ENCODE data around the gene R3HDML. TPM values are rescaled to one million over a fixed set of nuclear protein-coding genes. Genes with fewer than 3 reads are reported as not detected.

R3HDML gene
- total and polyA plus RNA-seq, 9 of the 15 experiments (the other 6 are each of a cell fraction or from before 2014, with no cell fraction given), result not detected

DNA sequence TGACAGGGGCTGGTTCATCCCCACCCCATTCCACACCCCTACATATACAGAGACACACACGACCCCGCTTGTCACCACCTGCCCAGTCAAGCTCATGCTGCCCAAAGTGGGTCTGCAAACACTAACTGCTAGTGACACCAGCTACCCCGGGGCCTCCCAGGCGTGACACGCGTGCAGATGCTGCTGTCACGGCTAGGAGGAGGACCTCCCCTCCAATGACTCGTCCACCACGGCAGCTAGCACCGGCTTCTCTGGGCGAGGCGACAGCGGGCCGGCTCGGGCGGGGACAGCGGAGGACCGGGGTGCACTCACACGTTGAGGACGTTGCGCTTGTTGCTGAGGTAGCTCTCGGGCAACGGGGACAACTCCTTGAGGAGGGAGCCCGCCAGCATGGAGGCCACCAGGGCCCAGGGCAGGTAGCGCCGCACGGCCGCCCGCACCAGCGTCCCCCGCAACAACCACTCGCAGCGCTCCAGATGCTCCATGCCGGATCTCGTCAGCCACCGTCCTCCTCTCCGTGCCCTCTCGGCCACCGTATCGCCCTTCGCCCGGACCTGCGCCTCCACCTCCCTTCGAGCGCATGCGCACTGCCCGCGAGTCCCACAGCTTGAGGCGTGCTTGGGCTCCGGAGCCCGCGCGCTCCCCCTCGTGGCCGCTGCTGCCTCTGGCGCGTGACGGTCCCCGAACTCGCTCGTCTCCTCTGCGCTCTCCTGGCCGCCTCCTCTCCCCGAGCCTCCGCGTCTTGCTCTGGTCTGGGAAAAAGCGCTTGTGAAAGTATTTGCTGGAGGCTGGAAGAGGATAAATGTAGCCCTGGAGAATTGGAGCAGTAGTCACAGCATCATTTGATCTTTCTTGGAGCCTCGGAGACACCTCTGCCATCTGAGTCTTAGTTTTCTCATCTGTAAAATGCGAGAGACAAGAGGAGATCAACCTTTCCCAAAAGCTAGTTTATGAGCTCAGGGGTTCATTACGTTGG lies 25.9 kb upstream of the R3HDML start, which contains the start of gene FITM2 (continued):
- no peak for TF ChIP-seq RERE (CRISPR knock-in tag; IDR thresholded peaks at IDR 0.05; ENCODE audit: borderline replicate concordance)
- no peak for TF ChIP-seq ZNF146 (CRISPR knock-in tag; IDR thresholded peaks at IDR 0.05; ENCODE audit: unreplicated experiment)
- no peak for TF ChIP-seq SMARCA5 (IDR thresholded peaks at IDR 0.05)
- no peak for TF ChIP-seq MEF2D (tag; conservative IDR thresholded peaks at IDR 0.05; ENCODE audit: low read depth)
- TF ChIP-seq MXI1 (IDR thresholded peaks at IDR 0.05; ENCODE audit: low read depth, low read length), result no peak
- TF ChIP-seq PRDM10 (IDR thresholded peaks at IDR 0.05; ENCODE audit: partially characterized antibody), result peak; percentile 94
- no peak for TF ChIP-seq ETS2 (tag; IDR thresholded peaks at IDR 0.05; ENCODE audit: borderline replicate concordance, poor library complexity, severe bottlenecking)
- TF ChIP-seq GTF3C2 (IDR thresholded peaks at IDR 0.05; ENCODE audit: borderline replicate concordance, extremely low read depth, insufficient read length), result no peak
- TF ChIP-seq, protein P1, sequence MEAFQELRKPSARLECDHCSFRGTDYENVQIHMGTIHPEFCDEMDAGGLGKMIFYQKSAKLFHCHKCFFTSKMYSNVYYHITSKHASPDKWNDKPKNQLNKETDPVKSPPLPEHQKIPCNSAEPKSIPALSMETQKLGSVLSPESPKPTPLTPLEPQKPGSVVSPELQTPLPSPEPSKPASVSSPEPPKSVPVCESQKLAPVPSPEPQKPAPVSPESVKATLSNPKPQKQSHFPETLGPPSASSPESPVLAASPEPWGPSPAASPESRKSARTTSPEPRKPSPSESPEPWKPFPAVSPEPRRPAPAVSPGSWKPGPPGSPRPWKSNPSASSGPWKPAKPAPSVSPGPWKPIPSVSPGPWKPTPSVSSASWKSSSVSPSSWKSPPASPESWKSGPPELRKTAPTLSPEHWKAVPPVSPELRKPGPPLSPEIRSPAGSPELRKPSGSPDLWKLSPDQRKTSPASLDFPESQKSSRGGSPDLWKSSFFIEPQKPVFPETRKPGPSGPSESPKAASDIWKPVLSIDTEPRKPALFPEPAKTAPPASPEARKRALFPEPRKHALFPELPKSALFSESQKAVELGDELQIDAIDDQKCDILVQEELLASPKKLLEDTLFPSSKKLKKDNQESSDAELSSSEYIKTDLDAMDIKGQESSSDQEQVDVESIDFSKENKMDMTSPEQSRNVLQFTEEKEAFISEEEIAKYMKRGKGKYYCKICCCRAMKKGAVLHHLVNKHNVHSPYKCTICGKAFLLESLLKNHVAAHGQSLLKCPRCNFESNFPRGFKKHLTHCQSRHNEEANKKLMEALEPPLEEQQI (IDR thresholded peaks at IDR 0.05), result no peak
- TF ChIP-seq NFIX (CRISPR knock-in tag; IDR thresholded peaks at IDR 0.05; ENCODE audit: low read depth), result no peak

Data from K562 (cell line).